HG02759 (cell line): ENCODE results near the gene USP9X.
"Not testable (repeated sequence)": the region's sequence is repeated elsewhere in the genome, so short reads cannot be mapped to it uniquely, and the experiment has no call there.

Experiments used
- ATAC-seq: cut with Tn5 transposase; IDR thresholded peaks from one replicate; pipeline ENCODE4 v1.9.1; 2021; ENCODE audit warnings: mild to moderate bottlenecking, moderate library complexity; ENCODE audit not compliant: unreplicated experiment

The USP9X gene

GRCh38 chrX:41085878-41086626 is 807 bp downstream of the USP9X start:
- peak; percentile 12 for ATAC-seq

DNA sequence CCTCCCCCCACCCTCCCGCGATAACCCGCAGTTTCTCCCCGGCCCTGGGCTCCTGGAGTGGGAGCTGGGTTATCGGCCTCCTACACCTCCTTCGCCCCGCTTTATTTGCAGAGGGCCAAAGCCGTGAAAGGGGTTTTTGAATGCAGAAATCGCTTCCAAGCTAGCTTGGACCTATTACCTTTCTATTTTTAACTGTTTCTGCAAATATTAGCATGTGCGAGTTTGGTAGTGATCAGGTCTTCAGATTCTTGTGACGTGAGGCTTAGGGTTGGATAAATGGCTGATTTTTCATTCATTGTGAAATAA is 1.3 kb downstream of the USP9X start:
- no peak for ATAC-seq

GRCh38 chrX:41087201-41087600 is 2.0 kb downstream of the USP9X start:
- ATAC-seq = no peak

DNA sequence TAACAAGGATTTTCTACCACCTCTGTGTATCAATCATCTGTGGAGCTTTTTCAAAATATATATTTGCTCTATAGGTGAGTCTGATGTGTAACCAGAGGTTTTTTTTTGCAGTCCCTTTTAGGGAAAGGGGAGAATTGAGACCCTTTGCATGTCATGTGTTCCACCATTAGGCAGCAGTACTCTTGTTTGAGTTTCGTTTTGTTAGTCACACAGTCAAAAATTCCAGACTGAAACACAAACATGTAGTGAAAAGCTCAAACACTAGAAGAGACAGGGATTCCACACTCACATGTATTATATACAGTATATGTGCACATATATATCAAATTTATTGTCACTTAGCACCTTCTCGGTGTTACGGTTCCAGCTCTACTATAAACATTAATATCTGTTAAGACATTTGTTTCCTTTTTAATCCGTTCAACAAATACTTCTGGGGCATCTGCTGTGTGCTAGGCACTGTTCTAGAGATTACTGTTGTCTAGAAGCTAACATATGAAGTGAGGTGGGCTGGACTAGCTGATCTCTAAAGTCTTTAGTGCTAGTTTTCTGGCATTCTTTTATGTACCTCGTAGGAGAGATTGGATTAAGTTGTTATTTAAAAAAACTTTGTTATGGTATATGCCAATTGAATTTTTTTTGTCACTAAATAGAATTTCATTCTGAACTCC is 5.5 kb downstream of the USP9X start:
- ATAC-seq = no peak

DNA sequence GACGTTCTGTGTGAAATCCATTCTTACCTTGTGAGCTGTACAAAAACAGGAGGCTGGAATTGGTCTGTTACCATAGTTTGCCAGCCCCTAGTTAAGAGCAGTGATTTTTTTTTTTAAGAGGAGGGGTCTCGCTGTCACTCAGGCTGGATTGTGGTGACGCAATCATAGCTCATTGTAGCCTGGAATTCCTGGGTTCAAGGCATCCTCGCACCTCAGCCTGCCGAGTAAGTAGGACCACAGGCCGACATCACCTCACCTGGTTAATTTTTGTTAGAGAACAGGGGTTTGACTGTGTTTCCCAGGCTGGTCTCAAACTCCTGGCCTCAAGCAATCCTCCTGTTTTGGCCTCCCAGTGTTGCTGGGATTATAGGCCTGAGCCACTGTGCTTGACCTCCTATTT is 7.5 kb downstream of the USP9X start:
- no peak for ATAC-seq

- no peak for ATAC-seq
Measured at GRCh38 chrX:41095174-41095573, 9.9 kb downstream of the USP9X start.

GRCh38 chrX:41095908-41096307 is 10.7 kb downstream of the USP9X start:
- ATAC-seq = no peak

DNA sequence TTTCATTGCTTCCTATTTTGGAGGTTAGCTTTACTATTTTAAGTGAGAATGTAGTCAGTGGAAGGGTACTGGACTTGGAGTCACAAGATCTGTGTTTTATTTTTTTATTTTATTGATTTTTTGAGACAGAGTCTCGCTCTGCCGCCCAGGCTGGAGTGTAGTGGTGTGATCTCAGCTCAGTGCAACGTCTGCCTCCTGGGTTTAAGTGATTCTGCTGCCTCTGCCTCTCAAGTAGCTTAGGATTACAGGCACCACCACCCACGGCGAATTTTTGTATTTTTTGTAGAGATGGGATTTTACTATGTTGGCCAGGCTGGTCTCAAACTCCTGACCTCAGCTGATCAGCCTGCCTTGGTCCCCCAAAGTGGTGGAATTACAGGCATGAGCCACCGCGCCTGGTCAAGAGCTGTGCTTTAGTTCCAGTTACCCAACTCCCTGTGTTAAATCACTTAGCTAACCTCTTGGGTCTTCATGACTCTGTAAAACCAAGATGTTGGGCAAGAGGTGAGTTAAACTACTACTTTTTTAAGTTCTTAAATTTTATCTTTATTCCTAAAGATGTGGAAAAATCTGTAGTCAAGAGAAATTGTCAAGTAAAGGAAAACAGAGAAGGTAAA is 11.2 kb downstream of the USP9X start:
- ATAC-seq = no peak

DNA sequence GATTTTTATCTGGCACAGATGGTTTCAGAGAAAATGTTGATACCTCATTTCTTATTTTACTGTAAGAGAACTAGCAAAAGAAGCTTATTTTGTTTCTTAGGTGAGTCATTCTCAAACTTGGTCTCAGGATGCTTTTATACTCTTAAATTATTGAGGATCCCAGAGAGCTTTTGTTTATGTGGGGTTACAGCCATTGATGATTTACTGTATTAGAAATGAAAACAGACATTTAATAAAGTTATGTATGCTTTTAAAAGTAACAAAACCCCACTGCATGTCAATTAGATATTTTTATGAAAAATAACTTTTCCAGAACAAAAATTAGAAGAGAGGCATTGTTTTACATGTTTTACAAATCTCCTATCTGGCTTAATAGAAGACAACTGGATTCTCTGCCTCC is 12.1 kb downstream of the USP9X start:
- no peak for ATAC-seq

DNA sequence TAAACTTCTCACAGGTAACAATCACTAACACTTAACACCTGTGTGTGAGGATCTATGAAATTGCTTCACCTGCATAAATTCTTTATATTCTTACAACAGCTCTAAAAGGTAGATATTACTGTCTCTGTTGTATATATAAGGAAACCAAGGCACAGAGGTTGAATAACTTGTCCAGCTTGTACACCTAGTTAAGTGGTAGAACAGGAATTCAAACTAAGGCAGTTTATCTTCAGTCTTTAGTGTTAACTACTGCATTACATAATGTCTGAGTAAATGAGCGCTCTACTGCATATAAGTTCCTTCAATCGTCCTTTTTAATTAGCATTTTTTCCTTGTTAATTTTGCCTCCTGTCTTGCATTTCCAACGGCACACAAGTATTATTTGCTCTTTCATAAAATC is 15.0 kb downstream of the USP9X start:
- no peak for ATAC-seq

GRCh38 chrX:41100819-41101218 is 15.6 kb downstream of the USP9X start:
- no peak for ATAC-seq

- ATAC-seq = no peak
Measured at GRCh38 chrX:41105005-41105404, 19.8 kb downstream of the USP9X start.

GRCh38 chrX:41106257-41106656 is 21.0 kb downstream of the USP9X start:
- not testable (repeated sequence) for ATAC-seq

DNA sequence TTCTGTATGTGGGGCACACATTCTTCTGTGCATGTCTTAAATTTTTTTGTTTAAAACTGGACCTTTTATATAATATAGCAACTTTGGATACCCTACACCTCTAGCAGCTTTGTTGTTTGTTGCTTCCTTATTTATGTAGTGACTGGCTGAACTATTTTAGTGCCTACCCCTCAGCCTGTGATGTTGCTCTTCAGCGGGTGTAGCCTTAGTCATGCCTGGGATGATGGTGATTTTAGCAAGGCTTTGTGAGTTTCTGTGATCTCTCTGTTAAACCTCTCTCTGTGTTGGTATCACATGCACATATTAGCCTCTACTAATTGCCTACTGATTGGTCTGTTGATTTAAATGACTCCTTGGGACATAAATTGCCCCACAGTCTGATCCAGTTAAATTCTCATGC is 22.8 kb downstream of the USP9X start:
- ATAC-seq = no peak

GRCh38 chrX:41108463-41109205 is 23.4 kb downstream of the USP9X start:
- ATAC-seq = no peak

DNA sequence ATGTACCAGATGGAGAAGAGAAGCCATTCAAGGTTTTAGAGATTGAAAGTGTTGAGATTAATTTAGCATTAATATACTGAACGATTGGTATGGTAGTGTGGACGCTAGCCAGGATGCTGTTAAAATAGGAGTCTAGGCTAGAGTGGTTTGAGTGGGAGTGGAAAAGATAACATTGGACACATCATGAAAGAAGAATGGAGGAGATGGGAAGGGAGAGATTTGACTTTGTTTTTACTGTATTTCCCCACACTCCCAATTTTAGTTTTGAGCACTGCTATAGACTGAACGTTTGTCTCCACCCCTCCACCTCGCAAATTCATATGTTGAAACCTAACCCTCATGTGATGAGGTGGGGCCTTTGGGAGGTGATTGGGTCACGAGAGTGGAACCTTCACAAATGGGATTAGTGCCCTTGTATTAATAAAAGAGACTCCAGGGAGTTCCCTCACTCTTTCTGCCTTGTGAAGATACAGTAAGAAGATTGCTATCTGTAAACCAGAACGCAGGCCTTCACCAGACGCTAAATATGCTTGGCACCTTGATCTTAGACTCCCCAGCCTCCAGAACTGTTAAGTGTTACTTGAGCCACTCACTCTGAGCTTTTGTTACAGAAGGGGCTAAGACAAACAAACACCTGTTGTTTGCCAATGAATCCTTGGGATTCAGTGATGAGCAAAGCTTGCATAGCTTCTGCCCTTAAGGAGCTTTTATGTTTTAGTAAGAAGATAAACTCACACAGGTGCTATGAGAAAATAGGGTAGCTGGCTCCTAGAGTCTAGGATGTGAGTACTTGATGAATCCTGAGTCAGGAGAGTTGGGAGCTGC is 25.8 kb downstream of the USP9X start:
- no peak for ATAC-seq

- ATAC-seq = not testable (repeated sequence)
Measured at GRCh38 chrX:41115104-41115425, 29.8 kb downstream of the USP9X start.

GRCh38 chrX:41116948-41117347 is 31.7 kb downstream of the USP9X start:
- ATAC-seq = no peak

DNA sequence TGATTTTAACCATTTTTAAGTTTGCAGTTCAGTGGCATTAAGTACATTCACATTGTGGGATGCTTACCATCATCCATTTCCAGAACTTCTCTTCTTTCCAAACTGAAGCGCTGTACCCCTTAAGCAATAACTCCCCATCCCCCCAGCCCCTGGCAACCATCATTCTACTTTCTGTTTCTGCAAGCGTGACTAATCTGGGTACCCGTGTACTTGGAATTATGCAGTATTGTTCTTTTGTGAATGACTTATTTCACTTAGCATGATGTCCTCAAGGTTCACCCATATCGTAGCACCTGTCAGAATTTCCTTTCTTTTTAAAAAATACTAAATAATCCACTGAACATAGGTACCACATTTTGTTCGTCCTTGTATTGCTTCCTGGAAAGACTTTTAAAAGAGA is 32.9 kb downstream of the USP9X start:
- ATAC-seq = no peak

DNA sequence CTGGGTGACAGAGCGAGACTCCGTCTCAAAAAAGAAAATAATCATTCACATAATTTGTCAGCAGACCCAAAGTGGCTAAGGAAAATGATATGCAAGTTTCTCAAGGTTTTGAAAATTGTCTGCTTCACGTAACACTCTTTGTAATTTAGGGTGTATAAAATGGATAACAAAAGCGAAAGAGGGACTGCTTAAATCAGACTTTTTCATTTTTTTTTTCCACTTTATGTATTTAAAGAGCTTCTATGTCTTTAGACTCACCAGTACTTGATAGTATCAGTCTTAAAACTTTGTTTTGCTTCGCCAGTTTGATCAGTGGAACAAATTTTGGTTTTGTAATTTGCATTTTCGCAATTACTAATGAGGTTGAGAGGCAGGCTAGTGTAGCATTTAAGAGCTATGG is 34.6 kb downstream of the USP9X start:
- no peak for ATAC-seq

GRCh38 chrX:41121766-41122165 is 36.5 kb downstream of the USP9X start:
- no peak for ATAC-seq
